ENCODE results near the gene VSTM4. TPM values are rescaled to one million over a fixed set of nuclear protein-coding genes. Genes with fewer than 3 reads are reported as not detected.

Gene VSTM4
- total RNA-seq, 3 donors from 2014 or later, result 8.5 to 17.3 (median 9.5) TPM

DNA sequence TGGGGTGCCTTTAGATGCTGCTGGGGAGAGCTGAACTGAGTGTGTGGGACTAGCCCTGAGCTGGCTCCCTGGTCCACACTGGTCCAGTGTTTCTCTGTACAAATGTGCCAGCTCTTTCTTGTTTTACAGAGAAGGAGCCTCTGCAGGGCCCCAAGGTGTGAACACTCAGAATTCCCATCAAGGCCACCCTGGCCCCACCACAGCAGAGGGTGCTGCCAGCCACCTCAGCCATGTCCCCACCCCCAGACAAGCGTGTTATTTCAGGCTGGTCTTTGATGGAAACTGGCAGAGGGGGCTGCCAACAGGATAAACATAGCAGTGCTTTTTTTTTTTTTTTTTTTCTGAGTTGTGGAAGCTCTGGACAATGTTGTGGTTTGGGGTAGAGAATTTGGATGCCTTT lies 107.2 kb downstream of the VSTM4 start:
- H3K27ac ChIP-seq, result no peak overlapping the region
- no peak for TF ChIP-seq POLR2AphosphoS5 (IDR thresholded peaks at IDR 0.05)
- no peak for TF ChIP-seq CTCF (IDR thresholded peaks at IDR 0.05)
- no peak for TF ChIP-seq POLR2A (IDR thresholded peaks at IDR 0.05)
- no peaks in the 10 kb centered on the region for H3K4me1 ChIP-seq
- intact Hi-C loops (cut with DNase I; ENCODE audit: low total_unique reads), result no loop called here
- DNase-seq (ENCODE audit: low spot score in 2 of 2), result no peak
- H3K9me3 ChIP-seq, result no peaks in the 10 kb centered on the region
- H3K36me3 ChIP-seq, result no peaks in the 10 kb centered on the region
- no peaks in the 10 kb centered on the region for H3K27me3 ChIP-seq
- no peak overlapping the region for H3K4me3 ChIP-seq

DNA sequence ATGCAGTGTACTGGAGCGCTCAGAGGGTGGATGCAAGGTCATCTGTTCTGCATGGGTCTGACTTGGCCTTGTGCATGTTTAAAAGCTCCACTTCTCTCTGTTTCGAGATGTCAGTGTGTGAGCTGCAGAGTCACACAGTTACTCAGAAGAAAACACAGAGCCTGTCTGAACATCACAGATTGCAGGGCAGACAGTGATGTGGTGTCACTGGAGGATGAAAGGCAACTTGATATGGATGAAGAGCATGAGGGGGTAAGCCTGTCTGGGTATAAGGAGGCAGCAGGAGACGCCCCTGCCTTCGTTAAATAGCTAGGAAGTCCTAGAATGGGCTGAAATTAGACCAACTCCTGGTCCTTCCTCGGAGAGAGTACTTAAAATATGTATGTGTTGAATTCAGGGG lies 108.2 kb downstream of the VSTM4 start:
- TF ChIP-seq POLR2AphosphoS5 (IDR thresholded peaks at IDR 0.05) (no peak), POLR2A (IDR thresholded peaks at IDR 0.05) (no peak), CTCF (IDR thresholded peaks at IDR 0.05) (no peak)
- DNase-seq (ENCODE audit: low spot score in 2 of 2), result no peak
- no peaks in the 10 kb centered on the region for H3K4me1 ChIP-seq

GRCh38 chr10:49005270-49005669 lies 110.1 kb downstream of the VSTM4 start:
- no peak overlapping the region for H3K4me3 ChIP-seq
- no peak for TF ChIP-seq POLR2A (IDR thresholded peaks at IDR 0.05)
- no peak for TF ChIP-seq POLR2AphosphoS5 (IDR thresholded peaks at IDR 0.05)
- TF ChIP-seq CTCF (IDR thresholded peaks at IDR 0.05), result no peak
- DNase-seq (ENCODE audit: low spot score in 2 of 2), result no peak
- H3K4me1 ChIP-seq, result no peaks in the 10 kb centered on the region
- H3K27ac ChIP-seq, result no peak overlapping the region
- intact Hi-C loops (cut with DNase I; ENCODE audit: low total_unique reads), result no loop called here
- no peaks in the 10 kb centered on the region for H3K27me3 ChIP-seq
- no peaks in the 10 kb centered on the region for H3K36me3 ChIP-seq
- no peaks in the 10 kb centered on the region for H3K9me3 ChIP-seq

More for the DNA sequence above, 108.2 kb downstream of the VSTM4 start:
- Histone ChIP-seq H3K36me3 (no peaks in the 10 kb centered on the region), H3K9me3 (no peaks in the 10 kb centered on the region), H3K27ac (no peak overlapping the region), H3K4me3 (no peak overlapping the region), H3K27me3 (no peaks in the 10 kb centered on the region)
- intact Hi-C loops (cut with DNase I; ENCODE audit: low total_unique reads), result no loop called here

DNA sequence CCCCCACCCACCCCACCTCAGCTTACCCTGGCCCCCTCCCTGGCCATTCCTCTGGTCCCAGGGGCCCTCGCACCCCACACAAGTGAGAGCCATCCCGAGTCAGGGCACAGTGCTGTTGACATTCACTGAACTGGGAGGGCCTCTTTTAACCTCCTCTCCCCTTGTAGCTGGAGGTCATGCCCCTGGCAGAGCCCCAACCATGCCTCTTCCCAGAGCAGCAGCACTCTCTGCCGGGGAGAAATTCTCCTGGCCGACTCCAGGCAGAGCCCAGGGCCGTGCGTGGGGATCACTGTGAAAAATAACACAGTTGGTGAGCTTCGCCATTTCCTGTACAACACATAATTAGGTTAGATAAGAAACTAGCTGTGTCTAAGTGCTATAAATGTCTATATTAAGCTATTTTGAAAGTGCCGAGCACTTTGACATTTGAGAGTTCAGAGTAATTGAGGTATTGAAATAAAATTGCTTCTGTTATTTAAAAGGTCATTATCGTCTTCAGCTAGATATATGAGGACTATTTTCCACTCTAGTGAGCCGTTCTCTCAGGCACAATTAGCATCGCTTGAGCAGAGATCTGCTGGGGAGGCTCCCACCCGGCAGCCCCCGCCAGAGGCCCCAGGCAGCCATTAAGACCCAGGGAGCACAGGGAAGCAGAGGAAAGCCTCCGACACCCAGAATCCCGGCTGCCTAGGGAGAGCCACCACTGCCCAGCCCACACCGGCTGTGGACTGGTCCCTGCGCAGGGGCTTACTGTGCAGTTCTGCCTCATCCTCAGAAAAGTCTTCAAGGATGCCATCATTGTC lies 113.3 kb downstream of the VSTM4 start:
- intact Hi-C loops (cut with DNase I; ENCODE audit: low total_unique reads), result no loop called here
- TF ChIP-seq POLR2AphosphoS5 (IDR thresholded peaks at IDR 0.05) (no peak), POLR2A (IDR thresholded peaks at IDR 0.05) (no peak), CTCF (IDR thresholded peaks at IDR 0.05) (no peak)
- no peak overlapping the region for H3K4me3 ChIP-seq
- no peak for DNase-seq (ENCODE audit: low spot score in 2 of 2)
- no peaks in the 10 kb centered on the region for H3K9me3 ChIP-seq
- no peaks in the 10 kb centered on the region for H3K36me3 ChIP-seq
- H3K27ac ChIP-seq, result no peak overlapping the region
- H3K27me3 ChIP-seq, result no peaks in the 10 kb centered on the region
- H3K4me1 ChIP-seq, result no peaks in the 10 kb centered on the region

DNA sequence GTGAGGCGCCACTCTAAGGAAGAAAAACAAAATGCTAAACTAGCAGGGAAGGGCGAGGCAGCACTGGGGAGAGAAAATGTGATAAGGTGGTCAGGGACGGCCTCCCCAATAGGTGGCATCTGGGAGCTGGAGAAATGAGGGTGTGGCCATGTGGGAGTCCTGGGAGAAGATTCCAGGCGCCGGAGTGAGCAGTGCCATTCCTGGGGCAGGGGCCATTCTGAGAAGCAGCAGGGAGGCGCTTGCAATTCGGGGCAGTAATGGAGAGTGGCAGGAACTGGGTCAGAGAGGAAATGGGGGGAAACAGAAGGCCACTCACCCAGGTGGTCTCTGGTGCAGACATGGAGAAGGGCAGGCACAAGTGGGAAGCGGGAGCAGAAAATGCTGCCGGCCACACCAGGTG lies 113.9 kb downstream of the VSTM4 start:
- H3K4me3 ChIP-seq, result no peak overlapping the region
- TF ChIP-seq POLR2A (IDR thresholded peaks at IDR 0.05) (no peak), POLR2AphosphoS5 (IDR thresholded peaks at IDR 0.05) (no peak), CTCF (IDR thresholded peaks at IDR 0.05) (no peak)
- H3K4me1 ChIP-seq, result no peaks in the 10 kb centered on the region
- H3K36me3 ChIP-seq, result no peaks in the 10 kb centered on the region
- no peak overlapping the region for H3K27ac ChIP-seq
- DNase-seq (ENCODE audit: low spot score in 2 of 2), result no peak
- H3K9me3 ChIP-seq, result no peaks in the 10 kb centered on the region
- no peaks in the 10 kb centered on the region for H3K27me3 ChIP-seq
- intact Hi-C loops (cut with DNase I; ENCODE audit: low total_unique reads), result no loop called here
